Stimulated activated CD4-positive, alpha-beta T cell treated with anti-CD3 and anti-CD28 coated beads, Interleukin-4, amount 100 ng/mL, for 24 hours (primary cell): Measurements from ENCODE around the gene ZNF263.
A peak's percentile ranks its signal among the peaks of the same experiment; 100 is the strongest.

ENCODE experiments used
- DNase-seq: peaks from one replicate; pipeline ENCODE4 v3.0.0-alpha.2; 2020

The ZNF263 gene

GRCh38 chr16:3282730-3283542 lies at the start of gene ZNF263:
Gene ZNF263 (plus strand): TSS chr16:3283491. CDS start chr16:3283819, 328 bp downstream.
- DNase-seq: peak; percentile 94

GRCh38 chr16:3234543-3234856 lies 48.8 kb upstream of the ZNF263 start:
- no peak for DNase-seq

GRCh38 chr16:3234857-3235561 lies 48.3 kb upstream of the ZNF263 start, which contains the start of gene ZNF200:
Gene ZNF200 (minus strand): TSS chr16:3235158. CDS start chr16:3233755, 1,403 bp downstream.
- DNase-seq: peak; percentile 94

GRCh38 chr16:3235856-3236669 lies 47.2 kb upstream of the ZNF263 start:
- DNase-seq: peak; percentile 23

DNA sequence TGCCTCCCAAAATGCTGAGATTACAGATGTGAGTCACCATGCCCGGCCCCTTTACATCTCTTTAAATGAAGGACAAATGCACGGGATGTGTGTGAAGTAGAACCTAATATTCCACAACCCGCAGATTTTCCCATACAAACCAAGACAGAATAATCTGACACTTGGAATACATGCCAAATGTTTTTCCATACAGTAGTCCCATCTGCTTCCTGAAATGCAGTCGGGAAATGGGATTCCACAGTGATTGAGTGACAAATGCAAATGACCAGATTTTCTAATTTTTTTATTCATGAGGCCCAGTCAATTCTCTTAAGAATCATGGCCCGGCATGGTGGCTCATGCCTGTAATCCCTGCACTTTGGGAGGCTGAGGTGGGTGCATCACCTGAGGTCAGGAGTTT lies 41.5 kb upstream of the ZNF263 start:
- no peak for DNase-seq

- no peak for DNase-seq
These were observed 40.6 kb upstream of the ZNF263 start for GRCh38 chr16:3242709-3243108.

DNA sequence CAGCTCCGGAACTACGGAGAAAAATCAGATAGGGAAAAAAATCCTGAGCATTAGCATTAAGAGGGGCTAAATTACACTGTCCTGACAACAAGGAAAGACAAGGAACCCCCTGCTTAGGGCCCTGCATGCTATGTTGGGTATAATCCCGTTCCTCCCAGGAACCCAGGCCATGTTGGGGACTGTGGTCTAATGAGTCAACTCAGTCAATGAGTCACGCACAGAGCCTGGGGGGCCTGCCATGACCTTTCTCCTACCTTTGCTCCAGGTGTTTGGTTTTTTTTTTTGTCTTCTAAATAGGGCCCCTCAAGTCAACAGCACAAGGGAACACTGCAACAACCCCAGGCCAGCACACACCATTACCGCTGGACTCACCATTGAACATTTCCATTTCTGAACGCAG lies 39.4 kb upstream of the ZNF263 start:
- no peak for DNase-seq

DNA sequence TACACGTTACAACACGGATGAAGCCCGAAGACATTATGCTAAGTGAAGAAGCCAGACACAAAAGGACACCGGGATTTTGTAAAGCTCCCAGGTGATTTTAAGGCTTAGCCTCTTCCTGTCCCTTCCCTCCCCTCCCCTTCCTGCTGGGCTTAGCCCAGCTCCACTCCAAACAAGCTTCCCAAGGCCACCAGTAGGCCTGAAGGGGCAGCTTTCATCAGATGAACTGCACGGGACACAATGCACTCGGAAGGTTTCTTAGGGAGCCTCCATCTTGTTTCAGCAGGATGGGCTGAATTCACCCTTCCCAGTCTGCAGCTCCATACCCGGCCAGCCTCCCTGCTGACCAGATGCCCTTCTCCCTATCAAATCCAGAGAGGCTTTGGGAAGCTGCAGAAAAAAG lies 37.3 kb upstream of the ZNF263 start:
- no peak for DNase-seq

DNA sequence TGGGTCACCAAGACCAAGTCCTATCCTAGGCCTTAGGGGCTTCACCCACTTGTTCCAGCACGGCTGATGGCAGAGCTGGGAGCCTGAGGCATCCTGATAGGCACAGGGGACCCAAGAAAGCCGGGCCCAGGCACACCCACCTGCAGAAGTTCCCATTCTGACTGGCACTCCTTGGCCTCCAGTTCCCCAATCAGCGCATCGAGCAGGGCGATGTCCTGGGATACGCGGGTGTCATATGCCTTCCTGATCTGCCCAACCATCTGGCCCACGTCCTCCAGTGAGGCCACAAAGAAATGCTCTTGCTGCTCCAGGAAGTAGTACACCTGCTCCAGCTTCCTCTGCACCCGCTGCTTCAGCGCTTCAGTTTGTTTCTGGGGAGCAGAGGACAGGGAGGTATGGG lies 36.4 kb upstream of the ZNF263 start:
- no peak for DNase-seq

DNA sequence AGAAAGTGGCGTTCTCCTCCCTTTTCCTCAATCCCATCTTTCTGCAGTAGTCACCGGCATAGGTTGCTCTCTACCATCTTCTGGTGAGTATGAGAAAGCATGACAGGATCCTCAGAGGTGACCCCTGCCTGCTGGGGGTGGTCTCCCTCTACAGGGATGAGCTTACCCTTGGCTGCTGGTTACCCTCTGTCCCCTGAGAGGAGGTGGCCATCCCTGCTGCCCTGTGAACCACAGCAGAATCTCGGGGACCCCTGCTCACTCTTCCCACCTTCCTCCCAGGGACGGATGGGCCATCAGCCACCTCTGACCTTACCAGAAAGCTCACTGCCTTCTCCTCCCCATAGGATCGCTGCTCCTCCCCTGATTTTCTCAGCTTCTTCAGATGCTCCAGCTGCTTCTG lies 34.7 kb upstream of the ZNF263 start:
- no peak for DNase-seq

DNA sequence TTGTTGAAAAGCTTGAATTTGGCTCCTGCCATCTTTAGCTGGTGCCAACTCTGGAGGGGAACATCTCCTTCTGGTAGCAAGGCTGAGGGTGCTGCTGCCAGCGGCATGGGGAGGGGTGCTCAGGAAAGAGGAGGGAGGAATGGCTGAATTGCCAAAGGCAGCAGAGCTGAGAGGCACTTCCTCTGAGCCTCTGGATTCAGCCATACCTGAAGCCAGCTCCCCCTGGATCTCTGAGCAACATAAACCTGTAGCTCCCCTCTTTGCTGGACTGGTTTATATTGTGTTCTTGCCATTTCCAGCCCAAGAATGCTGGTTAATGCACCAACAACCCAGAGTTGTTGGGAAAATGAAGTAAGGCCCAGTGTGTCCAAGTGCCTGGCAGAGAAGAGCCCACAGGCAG lies 34.3 kb upstream of the ZNF263 start:
- DNase-seq: no peak

- no peak for DNase-seq
These were observed 33.8 kb upstream of the ZNF263 start for GRCh38 chr16:3249451-3249850.

DNA sequence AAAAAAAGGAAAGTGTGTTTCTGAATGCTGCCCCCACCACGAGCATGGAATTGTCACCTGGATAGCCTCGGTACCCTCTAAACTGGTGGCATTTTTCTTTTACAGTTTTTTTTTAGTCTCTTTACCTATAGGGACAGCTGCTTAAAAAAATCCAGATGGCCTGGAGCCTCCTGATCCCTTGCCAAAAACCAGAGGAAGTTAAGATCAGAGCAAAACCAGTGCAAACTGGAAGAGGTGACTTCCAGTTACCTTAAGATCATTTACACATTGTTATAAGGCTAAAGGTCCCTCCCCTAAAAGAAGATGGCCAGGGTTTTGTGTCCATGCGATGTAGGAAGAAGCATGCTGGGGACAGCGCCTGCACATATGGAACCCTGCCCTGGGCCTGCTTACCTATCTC lies 30.3 kb upstream of the ZNF263 start:
- no peak for DNase-seq

DNA sequence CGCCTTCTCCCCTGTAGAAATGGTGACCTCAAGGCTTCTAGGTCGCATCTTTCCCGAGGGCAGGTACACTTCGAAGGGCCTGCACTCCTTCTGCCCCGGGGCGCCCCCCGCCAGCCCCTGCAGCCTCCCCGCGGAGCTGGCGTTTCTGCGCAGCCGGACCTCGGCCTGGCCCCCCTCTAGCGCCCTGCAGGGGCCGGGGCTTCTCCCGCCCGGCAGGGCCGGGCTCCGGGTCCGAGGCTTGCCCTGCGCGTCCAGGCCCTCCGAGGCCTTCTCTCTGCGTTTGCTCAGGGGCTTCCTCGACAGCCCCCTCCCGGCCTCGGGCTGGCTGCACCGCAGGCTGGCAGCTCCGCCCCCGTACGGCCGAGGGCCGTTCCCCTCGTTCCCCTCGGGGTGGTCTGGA lies 29.0 kb upstream of the ZNF263 start:
- no peak for DNase-seq

DNA sequence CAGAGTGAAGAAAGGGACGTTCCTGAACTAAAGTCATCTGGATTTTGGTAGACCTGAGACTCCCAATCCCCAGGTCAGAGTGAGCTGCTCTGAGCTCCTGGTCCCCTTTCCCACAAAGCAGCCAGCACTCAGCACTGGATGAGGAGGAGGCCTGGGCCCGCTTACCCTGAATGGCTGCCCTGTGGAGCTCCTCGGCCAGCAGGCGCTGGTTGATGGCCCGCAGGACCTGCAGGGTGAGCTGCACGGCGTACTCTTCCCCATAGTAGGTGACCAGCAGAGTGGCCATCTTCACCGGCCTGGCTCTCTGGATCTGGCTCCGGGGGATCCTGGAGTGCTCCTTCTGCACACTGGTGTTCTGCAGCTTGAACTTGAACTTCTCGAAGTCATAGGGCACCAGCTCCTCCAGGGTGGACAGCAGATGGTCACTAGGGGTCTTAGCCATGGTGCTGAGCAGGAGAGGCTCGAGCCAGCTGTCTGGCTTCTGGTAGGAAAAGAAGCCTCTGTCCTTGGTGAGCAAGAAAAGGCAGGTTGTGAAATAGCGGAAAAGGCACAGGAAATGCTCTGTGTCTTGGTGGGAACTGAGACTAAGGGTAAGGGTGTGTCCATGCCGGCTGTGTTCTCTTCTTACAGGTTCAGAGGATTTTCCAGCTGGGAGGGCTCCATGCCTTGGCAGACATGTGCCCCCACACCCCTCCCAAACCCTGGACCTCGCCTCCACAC lies 27.0 kb upstream of the ZNF263 start, which contains the start of gene MEFV:
TSS of gene MEFV (minus strand) at position 488 of the 720 bp plus-strand sequence. CDS start at position 442, 46 bp downstream.
- no peak for DNase-seq

DNA sequence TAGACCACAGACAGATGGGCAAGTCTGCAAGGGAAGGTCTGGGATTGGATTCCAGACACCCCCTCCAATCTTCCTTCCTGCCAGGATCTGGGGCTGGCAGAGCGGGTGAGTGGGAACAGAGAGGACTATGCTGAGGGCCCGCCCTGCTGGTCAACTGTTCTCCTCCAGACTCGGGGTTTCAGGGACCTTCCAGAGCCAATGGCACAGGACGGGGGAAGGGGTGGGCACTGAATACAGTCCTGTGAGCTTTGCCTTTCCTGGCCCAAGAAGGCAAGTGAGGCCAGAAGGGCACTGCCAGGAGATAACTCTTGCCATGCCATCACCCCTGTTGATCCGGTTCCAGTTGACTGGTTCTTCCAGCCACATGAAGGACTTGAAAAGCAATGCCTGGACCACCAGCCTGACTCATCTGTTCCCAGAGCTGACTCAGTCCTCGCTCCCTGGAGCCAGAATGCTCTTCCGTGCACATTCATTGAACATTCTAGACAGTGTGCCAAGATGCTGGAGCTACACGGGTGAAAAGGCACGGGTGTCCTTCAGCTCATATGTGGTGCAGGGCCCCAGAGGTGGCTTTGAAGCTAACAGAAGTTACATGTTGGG lies 26.3 kb upstream of the ZNF263 start:
- no peak for DNase-seq

- no peak for DNase-seq
These were observed 23.5 kb upstream of the ZNF263 start for GRCh38 chr16:3259836-3260235.

DNA sequence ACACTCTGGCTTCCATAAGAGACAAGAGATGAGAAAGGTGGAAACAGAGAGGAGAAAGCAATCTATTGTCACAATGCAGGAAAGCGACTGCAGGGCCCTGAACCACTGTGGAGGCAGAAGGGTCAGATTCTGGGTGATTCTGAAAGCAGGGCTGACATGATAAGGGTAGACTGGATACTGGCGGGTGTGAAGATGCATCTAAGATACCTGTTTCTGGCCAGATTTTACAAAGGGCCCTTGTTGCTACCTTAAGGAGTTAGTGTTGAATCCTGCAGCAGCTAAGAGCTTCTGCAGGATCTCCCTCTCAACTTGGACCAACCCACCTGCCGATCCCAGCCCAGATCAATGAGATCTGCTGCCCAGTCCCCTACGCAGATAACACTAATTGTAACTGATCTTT lies 20.8 kb upstream of the ZNF263 start:
- DNase-seq: no peak

DNA sequence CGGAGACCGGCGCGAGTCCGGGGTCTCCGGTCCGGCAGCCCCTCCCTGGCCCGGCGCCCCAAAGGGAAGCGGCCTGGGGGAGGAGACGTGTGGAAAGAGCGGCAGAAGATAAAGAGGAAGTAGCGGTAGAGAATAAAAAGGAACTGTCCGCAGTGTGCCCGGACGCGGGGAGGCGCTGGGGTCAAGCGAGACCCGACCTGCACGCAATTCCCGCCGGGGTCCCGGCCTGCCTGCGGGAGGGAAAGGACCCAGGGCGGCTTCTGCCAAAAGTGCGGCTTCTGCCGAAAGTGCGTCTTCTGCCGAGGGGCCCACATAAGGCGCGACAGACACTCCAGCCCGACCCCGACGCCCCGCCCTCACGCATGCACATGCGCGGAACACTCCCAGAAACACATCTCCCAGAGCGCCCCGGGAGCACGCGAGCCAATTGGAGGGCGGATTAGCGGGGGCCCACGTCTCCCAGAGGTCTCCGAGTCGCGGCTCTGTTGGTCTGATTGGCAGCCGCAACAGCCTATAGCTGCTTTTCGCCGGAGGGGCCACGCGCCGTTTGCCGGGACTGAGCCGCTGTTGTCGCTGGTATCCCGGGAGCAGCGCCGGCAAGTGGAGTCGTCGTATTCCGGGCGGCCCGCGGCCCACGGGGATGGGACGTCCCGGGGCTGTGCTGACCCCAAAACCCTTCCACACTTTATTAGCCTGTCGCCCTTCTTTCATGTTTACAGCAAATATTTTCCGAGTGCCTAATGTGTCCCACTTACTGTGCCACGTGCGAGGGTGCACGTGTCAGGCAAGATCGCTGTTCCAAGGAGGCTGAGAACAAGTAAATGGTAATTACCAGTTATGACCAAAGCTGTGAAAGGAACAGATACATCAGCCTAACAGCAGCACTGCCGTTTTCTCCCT lies 18.9 kb upstream of the ZNF263 start:
- peak; percentile 99 for DNase-seq

DNA sequence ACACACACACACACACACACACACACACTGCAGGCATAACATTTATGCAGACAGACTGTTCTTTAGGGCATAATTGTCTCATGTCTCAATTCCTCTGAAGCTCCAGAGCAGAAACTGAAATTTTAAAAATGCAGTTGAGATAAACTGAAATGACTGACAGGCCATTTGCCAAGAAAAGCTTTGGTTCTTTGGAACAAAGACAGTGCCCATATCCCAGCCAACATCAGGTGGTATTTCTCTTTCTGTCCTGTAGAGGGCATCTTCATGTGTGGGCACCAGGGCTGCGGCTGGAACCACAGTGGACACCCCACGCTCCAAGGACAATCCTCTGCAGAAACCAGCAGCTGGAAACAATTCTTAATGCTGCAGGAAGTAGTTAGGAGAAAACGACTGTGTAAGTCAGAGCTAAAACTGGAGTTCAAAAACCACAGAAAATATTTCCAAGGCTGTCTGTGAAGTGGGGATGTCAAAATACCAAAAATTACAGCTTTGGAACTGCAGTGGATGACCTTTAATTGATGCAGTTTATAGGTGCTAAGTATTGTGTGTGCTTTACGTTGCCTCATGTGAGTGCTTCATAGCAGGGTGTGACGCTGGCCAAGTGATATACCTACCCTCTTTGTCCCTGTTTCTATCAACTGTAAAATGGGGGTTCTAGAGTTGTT lies 16.3 kb upstream of the ZNF263 start:
- DNase-seq: no peak

DNA sequence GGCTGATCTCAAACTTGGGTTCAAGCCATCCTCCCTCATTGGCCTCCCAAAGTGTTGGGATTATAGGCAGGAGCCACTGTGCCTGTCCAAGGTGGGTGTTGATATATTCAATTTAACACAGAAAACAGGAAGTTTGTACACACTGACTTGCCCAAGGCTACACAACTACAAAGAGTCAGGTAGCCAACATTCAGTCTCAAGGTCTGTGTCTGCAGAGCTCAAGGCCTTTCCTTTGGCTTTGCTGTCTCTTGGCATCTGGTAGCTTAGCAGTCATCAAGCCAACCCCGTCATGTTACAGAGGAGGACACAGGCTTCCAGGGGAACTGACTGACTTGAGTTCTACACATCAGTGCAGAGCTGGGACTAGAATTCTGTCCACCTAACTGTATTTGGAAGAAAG lies 15.0 kb upstream of the ZNF263 start:
- no peak for DNase-seq
